Stomach (tissue), 9 donors: ENCODE results near the gene CROT. TPM values are rescaled to one million over a fixed set of nuclear protein-coding genes. Genes with fewer than 3 reads are reported as not detected.

ENCODE experiments used
- DNase-seq, 2 donors: peaks; one replicate each; pipeline versions ENCODE4 v3.0.0 to v3.0.0-alpha.2; 2013 to 2019
- H3K27ac ChIP-seq, 5 donors: fragments of 200-600 bp in 4 of 5; sonication (generic) in 4 of 5; one replicate each; pipeline ENCODE4 v1.5.1; 2013 to 2019; ENCODE audit warnings: mild to moderate bottlenecking in 1 of 5, moderate library complexity in 1 of 5
- H3K27me3 ChIP-seq, 3 donors: fragments of 200-600 bp; sonication (generic); one replicate each; pipeline ENCODE4 v1.5.1; 2017 to 2019; ENCODE audit warnings: mixed run types in 1 of 3
- H3K36me3 ChIP-seq, 4 donors: fragments of 200-600 bp; sonication (generic); 1 replicate in 3 of 4; 2 replicates in 1 of 4; pipeline ENCODE4 v1.5.1; 2016 to 2019
- H3K4me1 ChIP-seq, 4 donors: fragments of 200-600 bp; sonication (generic); one replicate each; pipeline ENCODE4 v1.5.1; 2016 to 2019
- H3K4me3 ChIP-seq, 4 donors: fragments of 200-600 bp; sonication (generic) in 3 of 4; one replicate each; pipeline ENCODE4 v1.5.1; 2016 to 2019; ENCODE audit warnings: mild to moderate bottlenecking in 1 of 4
- H3K9me3 ChIP-seq, 4 donors: fragments of 200-600 bp; sonication (generic); one replicate each; pipeline ENCODE4 v1.5.1; 2016 to 2019
- EP300 ChIP-seq: sonication (generic); formaldehyde crosslinking; IDR thresholded peaks from one replicate; pipeline ENCODE4 v1.6.1; 2017; ENCODE audit warnings: antibody characterized with exemption
- POLR2A ChIP-seq, 4 donors: fragments of 450-650 bp; IDR thresholded peaks; one replicate each; pipeline ENCODE4 v1.6.1; 2016; ENCODE audit warnings: antibody characterized with exemption in 4 of 4, control low read depth in 2 of 4, mild to moderate bottlenecking in 1 of 4, moderate library complexity in 1 of 4
- POLR2AphosphoS5 ChIP-seq, 3 donors: sonication (generic); formaldehyde crosslinking; IDR thresholded peaks; one replicate each; pipeline ENCODE4 v1.6.1; 2016; ENCODE audit warnings: antibody characterized with exemption in 3 of 3
- whole genome bisulfite sequencing, 5 donors: extraction: QIAGEN DNeasy Blood & Tissue Kit in 3 of 5; methylation state at CpG; one replicate each; pipeline versions ENCODE4 v1.1.5 to v1.1.7; 2013 to 2018; 5-methylcytosine and 5-hydroxymethylcytosine counted together
- intact Hi-C: fragments of 100-400 bp; cut with DNase I; formaldehyde crosslinking; loops from one replicate; pipeline ENCODE4 v1.15.1; 2023; ENCODE audit warnings: low total_unique reads
- polyA plus RNA-seq, 3 donors: library from polyadenylated mRNA; stranded (reverse); fragments of 200-250 nt; gene quantifications; one replicate each; pipeline ENCODE4 v1.2.3, GENCODE V29; 2013
- small RNA-seq, 4 donors: library from RNA; depleted of rRNA; stranded (forward); fragments of <200 nt; gene quantifications; one replicate each; pipeline ENCODE3, GENCODE V24; 2016
- total RNA-seq, 5 donors: library from RNA; depleted of rRNA; stranded (reverse); fragments of >200 nt; gene quantifications; one replicate each; pipeline versions ENCODE4 v1.1.0 to v1.2.3, GENCODE V29; 2014 to 2016
- TF ChIP-seq, protein P1 (sequence below), 7 experiments: fragments of 450-650 bp in 4 of 7; fragments of 200-600 bp in 3 of 7; sonication (generic) in 3 of 7; IDR thresholded peaks; one replicate each; pipeline ENCODE4 v1.5.1; 2016 to 2019; ENCODE audit warnings: antibody characterized with exemption in 7 of 7, control low read depth in 2 of 7, mild to moderate bottlenecking in 1 of 7
- donor health status: healthy with polysubstance abuse.
- donor health status: Bipolar disorder and iron deficiency.
- donor health status: healthy.

The CROT gene
- total and polyA plus RNA-seq, 8 donors: 2.9 to 48.7 (median 5.8) TPM

DNA sequence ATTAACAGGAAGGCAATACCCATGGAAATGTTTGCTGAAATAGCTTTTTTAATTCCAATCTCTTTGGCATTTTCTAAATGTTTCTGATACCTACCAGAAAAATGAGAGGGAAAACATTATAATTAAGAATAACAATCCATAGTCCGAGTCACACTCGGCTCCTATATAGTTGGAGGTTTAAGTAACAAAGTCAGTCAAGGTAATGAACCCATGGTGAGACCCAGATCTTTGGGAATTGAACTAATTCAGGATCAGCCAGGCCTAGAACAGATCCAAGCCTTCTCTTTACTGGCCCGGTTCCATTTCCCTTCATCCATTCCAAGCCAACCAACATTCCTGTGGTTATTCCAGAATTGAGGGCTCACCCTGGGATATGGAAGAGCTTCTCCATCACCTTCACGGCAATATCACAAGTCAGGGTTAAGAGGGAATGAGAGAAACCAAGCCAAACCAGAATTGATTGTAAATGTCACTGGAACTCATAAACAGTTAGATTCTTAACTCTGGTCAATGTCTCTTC lies 101.7 kb downstream of the CROT start:
- Histone ChIP-seq H3K27ac (no peak overlapping the region), H3K9me3 (no peaks in the 10 kb centered on the region), H3K4me1 (no peaks in the 10 kb centered on the region), H3K27me3 (no peaks in the 10 kb centered on the region), H3K4me3 (no peak overlapping the region), H3K36me3 (no peaks in the 10 kb centered on the region)
- intact Hi-C loops: no loop called here
- no peak for DNase-seq
- TF ChIP-seq POLR2AphosphoS5 (IDR thresholded peaks at IDR 0.05): no peak
- no peak for TF ChIP-seq EP300
- TF ChIP-seq POLR2A (IDR thresholded peaks at IDR 0.05): no peak
- TF ChIP-seq, protein P1, sequence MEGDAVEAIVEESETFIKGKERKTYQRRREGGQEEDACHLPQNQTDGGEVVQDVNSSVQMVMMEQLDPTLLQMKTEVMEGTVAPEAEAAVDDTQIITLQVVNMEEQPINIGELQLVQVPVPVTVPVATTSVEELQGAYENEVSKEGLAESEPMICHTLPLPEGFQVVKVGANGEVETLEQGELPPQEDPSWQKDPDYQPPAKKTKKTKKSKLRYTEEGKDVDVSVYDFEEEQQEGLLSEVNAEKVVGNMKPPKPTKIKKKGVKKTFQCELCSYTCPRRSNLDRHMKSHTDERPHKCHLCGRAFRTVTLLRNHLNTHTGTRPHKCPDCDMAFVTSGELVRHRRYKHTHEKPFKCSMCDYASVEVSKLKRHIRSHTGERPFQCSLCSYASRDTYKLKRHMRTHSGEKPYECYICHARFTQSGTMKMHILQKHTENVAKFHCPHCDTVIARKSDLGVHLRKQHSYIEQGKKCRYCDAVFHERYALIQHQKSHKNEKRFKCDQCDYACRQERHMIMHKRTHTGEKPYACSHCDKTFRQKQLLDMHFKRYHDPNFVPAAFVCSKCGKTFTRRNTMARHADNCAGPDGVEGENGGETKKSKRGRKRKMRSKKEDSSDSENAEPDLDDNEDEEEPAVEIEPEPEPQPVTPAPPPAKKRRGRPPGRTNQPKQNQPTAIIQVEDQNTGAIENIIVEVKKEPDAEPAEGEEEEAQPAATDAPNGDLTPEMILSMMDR (IDR thresholded peaks at IDR 0.05): no peak
- 75 to 93% (median 83%) methylated on average over 4 of the region's 4 CpGs for WGBS, 5 donors

DNA sequence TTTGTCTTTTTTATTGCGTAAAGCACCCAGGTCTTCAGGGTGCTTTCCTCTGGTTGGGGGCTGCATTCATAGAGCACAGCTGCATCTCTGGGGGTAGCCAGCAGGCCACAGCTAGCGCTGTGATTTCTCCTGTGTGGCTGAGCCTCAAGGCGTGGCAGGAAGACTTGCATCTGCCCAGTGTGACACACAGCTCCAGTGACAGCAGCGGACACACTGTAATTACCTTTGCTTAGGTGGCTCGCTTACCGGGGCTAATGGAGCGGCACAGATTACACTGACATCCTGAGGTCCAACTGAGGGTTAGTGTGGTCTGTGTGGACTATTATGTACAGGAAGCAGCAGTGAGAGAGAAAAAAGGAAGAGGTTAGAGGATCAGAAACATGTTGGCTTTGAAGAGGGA lies 102.9 kb downstream of the CROT start:
- Histone ChIP-seq H3K27ac (no peak overlapping the region), H3K36me3 (no peaks in the 10 kb centered on the region), H3K27me3 (no peaks in the 10 kb centered on the region), H3K9me3 (no peaks in the 10 kb centered on the region), H3K4me3 (no peak overlapping the region), H3K4me1 (no peaks in the 10 kb centered on the region)
- intact Hi-C loops: no loop called here
- 74 to 86% (median 83%) methylated on average over 7 of the region's 7 CpGs for WGBS, 5 donors
- TF ChIP-seq, protein P1 (IDR thresholded peaks at IDR 0.05): no peak
- no peak for TF ChIP-seq POLR2A (IDR thresholded peaks at IDR 0.05)
- TF ChIP-seq POLR2AphosphoS5 (IDR thresholded peaks at IDR 0.05): no peak
- no peak for TF ChIP-seq EP300
- DNase-seq: peak in 1 of 2 donors; percentile 45

Small RNA genes within 50 kb of the gene (small RNA-seq; reads per million reads assigned to genes)
- gene RF02195: 0 reads per million in 4 donors
- gene RF02196: 0 reads per million in 4 donors

Other genes with a start within 250 kb of the CROT start
- gene DMTF1, start 193.2 kb upstream of the CROT start, total RNA-seq: 100 to 1,000 TPM in 4 of 5 donors, 10 to 100 TPM in 1; 37.2 to 233 (median 122) TPM
- gene DMTF1, start 193.2 kb upstream of the CROT start, polyA plus RNA-seq: 10 to 100 TPM; 10.5 to 30.5 (median 19.7) TPM
- gene TMEM243, start 125.9 kb upstream of the CROT start, total RNA-seq: 10 to 100 TPM in 4 of 5 donors, 1 to 10 TPM in 1; 4.3 to 68.8 (median 34.8) TPM
- gene TMEM243, start 125.9 kb upstream of the CROT start, polyA plus RNA-seq: 10 to 100 TPM; 21.3 to 32.1 (median 22.7) TPM
- gene ABCB4, start 130.0 kb downstream of the CROT start, total RNA-seq: 1 to 10 TPM in 2 of 5 donors, not detected in 3; 1.0 to 1.5 TPM
- gene ABCB4, start 130.0 kb downstream of the CROT start, polyA plus RNA-seq: under 1 TPM in 1 of 3 donors, not detected in 2; 0.25 TPM